H7 (cell line): Measurements from ENCODE around the gene ZNF70. TPM values are rescaled to one million over a fixed set of nuclear protein-coding genes. Genes with fewer than 3 reads are reported as not detected.
A peak's percentile ranks its signal among the peaks of the same experiment; 100 is the strongest.

ENCODE experiments used
- DNase-seq: peaks from one replicate; pipeline ENCODE4 v3.0.0; 2012
- H3K27me3 ChIP-seq: 2 replicates; pipeline ENCODE4 v1.6.0; 2011; ENCODE audit warnings: mild to moderate bottlenecking, low read length; ENCODE audit not compliant: control insufficient read depth, insufficient read depth
- H3K36me3 ChIP-seq: replicated peaks from 2 replicates; pipeline ENCODE4 v1.5.1; 2011; ENCODE audit warnings: low read length; ENCODE audit not compliant: control insufficient read depth, insufficient read depth
- H3K4me3 ChIP-seq: 2 replicates; pipeline ENCODE4 v1.5.1; 2011; ENCODE audit warnings: low read depth, mild to moderate bottlenecking, control low read depth, low read length, moderate library complexity; ENCODE audit not compliant: insufficient read depth
- total RNA-seq: library from RNA; depleted of rRNA; stranded (reverse); fragments of >200 nt; shearing (Covaris generic); gene quantifications from 2 replicates; pipeline ENCODE4 v1.2.3, GENCODE V29; 2014

The ZNF70 gene
- total RNA-seq, 1 experiment from 2014 or later = 1.7 TPM

- DNase-seq = no peak
- no peak overlapping the region for H3K4me3 ChIP-seq
- H3K27me3 ChIP-seq = no peaks in the 10 kb centered on the region
- H3K36me3 ChIP-seq = peaks cover 22% of the 10 kb centered on the region
Measured at GRCh38 chr22:23709107-23709506, 41.8 kb downstream of the ZNF70 start.

GRCh38 chr22:23708270-23708669, 42.6 kb downstream of the ZNF70 start:
- no peak for DNase-seq
- H3K27me3 ChIP-seq = no peaks in the 10 kb centered on the region
- H3K36me3 ChIP-seq = peaks cover 20% of the 10 kb centered on the region
- H3K4me3 ChIP-seq = no peak overlapping the region

- Histone ChIP-seq H3K36me3 (peaks cover 17% of the 10 kb centered on the region), H3K27me3 (no peaks in the 10 kb centered on the region), H3K4me3 (no peak overlapping the region)
Measured at GRCh38 chr22:23705358-23705757, 45.6 kb downstream of the ZNF70 start.

GRCh38 chr22:23704829-23705228, 46.1 kb downstream of the ZNF70 start:
- peaks cover 17% of the 10 kb centered on the region for H3K36me3 ChIP-seq
- DNase-seq = no peak
- H3K4me3 ChIP-seq = no peak overlapping the region
- no peaks in the 10 kb centered on the region for H3K27me3 ChIP-seq

More at GRCh38 chr22:23705358-23705757, 45.6 kb downstream of the ZNF70 start:
- DNase-seq = no peak

- DNase-seq = no peak
- Histone ChIP-seq H3K36me3 (peaks cover 15% of the 10 kb centered on the region), H3K27me3 (no peaks in the 10 kb centered on the region), H3K4me3 (no peak overlapping the region)
Measured at GRCh38 chr22:23704062-23704461, 46.9 kb downstream of the ZNF70 start.

- Histone ChIP-seq H3K36me3 (peaks cover 3% of the 10 kb centered on the region), H3K27me3 (no peaks in the 10 kb centered on the region), H3K4me3 (no peak overlapping the region)
- DNase-seq = no peak
Measured at GRCh38 chr22:23700706-23701105, 50.2 kb downstream of the ZNF70 start.

- Histone ChIP-seq H3K4me3 (no peak overlapping the region), H3K36me3 (peaks cover 6% of the 10 kb centered on the region), H3K27me3 (no peaks in the 10 kb centered on the region)
- DNase-seq = no peak
Measured at GRCh38 chr22:23698673-23699235, 52.2 kb downstream of the ZNF70 start.

GRCh38 chr22:23698094-23698493, 52.8 kb downstream of the ZNF70 start:
- H3K27me3 ChIP-seq = no peaks in the 10 kb centered on the region
- peaks cover 6% of the 10 kb centered on the region for H3K36me3 ChIP-seq
- H3K4me3 ChIP-seq = no peak overlapping the region
- no peak for DNase-seq

- H3K4me3 ChIP-seq = no peak overlapping the region
- peaks cover 6% of the 10 kb centered on the region for H3K36me3 ChIP-seq
- DNase-seq = peak; percentile 35
- H3K27me3 ChIP-seq = no peaks in the 10 kb centered on the region
Measured at GRCh38 chr22:23697031-23697970, 53.6 kb downstream of the ZNF70 start.

GRCh38 chr22:23696326-23696851, 54.5 kb downstream of the ZNF70 start:
- H3K27me3 ChIP-seq = no peaks in the 10 kb centered on the region
- H3K4me3 ChIP-seq = no peak overlapping the region
- peak; percentile 34 for DNase-seq
- H3K36me3 ChIP-seq = peaks cover 6% of the 10 kb centered on the region

GRCh38 chr22:23695571-23696325, 55.2 kb downstream of the ZNF70 start:
- Histone ChIP-seq H3K36me3 (peaks cover 6% of the 10 kb centered on the region), H3K27me3 (no peaks in the 10 kb centered on the region), H3K4me3 (no peak overlapping the region)
- peak; percentile 27 for DNase-seq

GRCh38 chr22:23695141-23695540, 55.8 kb downstream of the ZNF70 start:
- Histone ChIP-seq H3K27me3 (no peaks in the 10 kb centered on the region), H3K4me3 (no peak overlapping the region), H3K36me3 (peaks cover 6% of the 10 kb centered on the region)
- DNase-seq = no peak

GRCh38 chr22:23693979-23694680, 56.8 kb downstream of the ZNF70 start:
- Histone ChIP-seq H3K27me3 (no peaks in the 10 kb centered on the region), H3K4me3 (no peak overlapping the region), H3K36me3 (peaks cover 6% of the 10 kb centered on the region)
- no peak for DNase-seq
